RPMI8226 (cell line): ENCODE measurements around the gene ILKAP.
"Not testable (repeated sequence)": the region's sequence is repeated elsewhere in the genome, so short reads cannot be mapped to it uniquely, and the experiment has no call there.

Source experiments
- DNase-seq: peaks from one replicate; pipeline ENCODE4 v3.0.0-alpha.2; 2015

Gene ILKAP

GRCh38 chr2:238187618-238188548 is 15.6 kb downstream of the ILKAP start:
- DNase-seq, result no peak

- no peak for DNase-seq
Observed at GRCh38 chr2:238183821-238184220, 19.7 kb downstream of the ILKAP start.

GRCh38 chr2:238182362-238182761 is 21.1 kb downstream of the ILKAP start:
- DNase-seq, result no peak

GRCh38 chr2:238180554-238180953 is 22.9 kb downstream of the ILKAP start:
- DNase-seq, result no peak

- DNase-seq, result no peak
Observed at GRCh38 chr2:238176613-238177012, 26.9 kb downstream of the ILKAP start.

- DNase-seq, result no peak
Observed at GRCh38 chr2:238174701-238175100, 28.8 kb downstream of the ILKAP start.

GRCh38 chr2:238174291-238174690 is 29.2 kb downstream of the ILKAP start:
- no peak for DNase-seq

- DNase-seq, result no peak
Observed at GRCh38 chr2:238173692-238174091, 29.8 kb downstream of the ILKAP start.

GRCh38 chr2:238172439-238172838 is 31.1 kb downstream of the ILKAP start:
- DNase-seq, result no peak

GRCh38 chr2:238171575-238172187 is 31.8 kb downstream of the ILKAP start:
- no peak for DNase-seq

- not testable (repeated sequence) for DNase-seq
Observed at GRCh38 chr2:238171072-238171431, 32.4 kb downstream of the ILKAP start.

GRCh38 chr2:238170386-238171071 is 33.0 kb downstream of the ILKAP start:
- DNase-seq, result no peak

- no peak for DNase-seq
Observed at GRCh38 chr2:238169708-238170251, 33.7 kb downstream of the ILKAP start.

- DNase-seq, result no peak
Observed at GRCh38 chr2:238169048-238169707, 34.3 kb downstream of the ILKAP start.

GRCh38 chr2:238168196-238169047 is 35.1 kb downstream of the ILKAP start:
- DNase-seq, result no peak

GRCh38 chr2:238167761-238168160 is 35.7 kb downstream of the ILKAP start:
- no peak for DNase-seq

GRCh38 chr2:238167344-238167715 is 36.2 kb downstream of the ILKAP start:
- no peak for DNase-seq

- no peak for DNase-seq
Observed at GRCh38 chr2:238166391-238167343, 36.8 kb downstream of the ILKAP start.

GRCh38 chr2:238165288-238165921 is 38.1 kb downstream of the ILKAP start:
- no peak for DNase-seq

- DNase-seq, result no peak
Observed at GRCh38 chr2:238164906-238165287, 38.6 kb downstream of the ILKAP start.
